Neural crest cell (in vitro differentiated cells): Measurements from ENCODE around the gene PJA2. TPM values are rescaled to one million over a fixed set of nuclear protein-coding genes. Genes with fewer than 3 reads are reported as not detected.
A peak's percentile ranks its signal among the peaks of the same experiment; 100 is the strongest.

Experiments used
- DNase-seq: peaks from one replicate; pipeline ENCODE4 v3.0.0; 2021; ENCODE audit warnings: low read depth, mixed read lengths, low spot score
- H3K27ac Mint-ChIP-seq: one replicate; pipeline ENCODE4 v1.8.0; 2021; ENCODE audit warnings: mild to moderate bottlenecking, mixed read lengths; ENCODE audit not compliant: unreplicated experiment
- H3K27me3 Mint-ChIP-seq: 2 replicates; pipeline ENCODE4 v1.8.0; 2021; ENCODE audit warnings: low read depth, mild to moderate bottlenecking, mixed read lengths
- H3K36me3 Mint-ChIP-seq: 2 replicates; pipeline ENCODE4 v1.8.0; 2021; ENCODE audit warnings: low read depth, mild to moderate bottlenecking, mixed read lengths
- H3K4me1 Mint-ChIP-seq: 2 replicates; pipeline ENCODE4 v1.8.0; 2021; ENCODE audit warnings: mixed read lengths
- H3K4me3 Mint-ChIP-seq: one replicate; pipeline ENCODE4 v1.8.0; 2021; ENCODE audit warnings: mild to moderate bottlenecking, mixed read lengths
- H3K9me3 Mint-ChIP-seq: 2 replicates; pipeline ENCODE4 v1.8.0; 2021; ENCODE audit warnings: mixed read lengths
- CTCF ChIP-seq: fragments of 200-600 bp; sonication (generic); conservative IDR thresholded peaks from 2 replicates; pipeline ENCODE4 v1.5.0; 2021; ENCODE audit warnings: antibody characterized with exemption, mild to moderate bottlenecking
- long read RNA-seq: library from polyadenylated mRNA; unstranded; transcript quantifications from one replicate; pipeline ENCODE4 v2.0.0, GENCODE V29; 2020
- total RNA-seq: library from RNA; stranded (reverse); gene quantifications from 2 replicates; pipeline ENCODE4 v1.2.1, GENCODE V29; 2021

The PJA2 gene, protein sequence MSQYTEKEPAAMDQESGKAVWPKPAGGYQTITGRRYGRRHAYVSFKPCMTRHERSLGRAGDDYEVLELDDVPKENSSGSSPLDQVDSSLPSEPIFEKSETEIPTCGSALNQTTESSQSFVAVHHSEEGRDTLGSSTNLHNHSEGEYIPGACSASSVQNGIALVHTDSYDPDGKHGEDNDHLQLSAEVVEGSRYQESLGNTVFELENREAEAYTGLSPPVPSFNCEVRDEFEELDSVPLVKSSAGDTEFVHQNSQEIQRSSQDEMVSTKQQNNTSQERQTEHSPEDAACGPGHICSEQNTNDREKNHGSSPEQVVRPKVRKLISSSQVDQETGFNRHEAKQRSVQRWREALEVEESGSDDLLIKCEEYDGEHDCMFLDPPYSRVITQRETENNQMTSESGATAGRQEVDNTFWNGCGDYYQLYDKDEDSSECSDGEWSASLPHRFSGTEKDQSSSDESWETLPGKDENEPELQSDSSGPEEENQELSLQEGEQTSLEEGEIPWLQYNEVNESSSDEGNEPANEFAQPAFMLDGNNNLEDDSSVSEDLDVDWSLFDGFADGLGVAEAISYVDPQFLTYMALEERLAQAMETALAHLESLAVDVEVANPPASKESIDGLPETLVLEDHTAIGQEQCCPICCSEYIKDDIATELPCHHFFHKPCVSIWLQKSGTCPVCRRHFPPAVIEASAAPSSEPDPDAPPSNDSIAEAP
- 51.2 TPM in 2 replicates for total RNA-seq
- long read RNA-seq, full-length matches to known transcripts, result 10 of 48 reads
- long read RNA-seq, partial matches to known transcripts, result 26 of 48 reads
- long read RNA-seq, other reads (novel, unspliced or antisense), result 12 of 48 reads

- Mint-ChIP-seq H3K36me3 (peaks cover 6% of the 10 kb centered on the region), H3K27me3 (no peaks in the 10 kb centered on the region), H3K4me1 (peaks cover 59% of the 10 kb centered on the region), H3K9me3 (peaks cover 4% of the 10 kb centered on the region), H3K27ac (peak within 1 kb of the TSS; percentile 99), H3K4me3 (peak within 1 kb of the TSS; percentile 92)
- peak; percentile 49 for TF ChIP-seq CTCF
- peak; percentile 94 for DNase-seq
Measured at GRCh38 chr5:109409844-109410388, at the start of gene PJA2. Gene PJA2, minus strand, starts transcription at chr5:109409974. Its CDS starts 26,541 bp downstream, at chr5:109383433.

DNA sequence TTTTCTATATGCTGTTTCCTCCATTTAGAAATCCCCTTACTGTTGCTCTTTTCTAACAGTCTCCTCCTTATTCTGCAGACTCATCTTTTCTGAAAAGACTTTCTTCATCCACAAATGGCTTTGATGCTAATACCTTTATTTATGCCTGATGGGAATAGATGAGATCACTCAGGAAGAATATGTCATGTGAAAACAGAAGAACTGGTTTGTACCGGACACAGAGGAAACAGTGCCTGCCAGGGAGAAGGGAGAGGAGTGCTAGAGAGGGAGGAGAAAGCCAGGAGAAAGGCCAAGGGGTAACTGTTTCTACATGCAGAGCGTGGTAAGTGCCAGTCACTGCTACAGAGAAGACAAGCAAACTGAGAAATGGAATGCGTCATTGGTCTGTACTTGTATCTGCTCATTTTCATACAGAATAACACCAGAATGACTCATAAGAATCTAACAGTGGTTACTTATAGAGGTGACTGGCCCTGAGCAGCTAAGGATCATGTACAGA is 45.9 kb upstream of the PJA2 start:
- DNase-seq, result no peak
- Mint-ChIP-seq H3K4me1 (peaks cover 17% of the 10 kb centered on the region), H3K27me3 (no peaks in the 10 kb centered on the region), H3K27ac (peak overlapping the region; percentile 63), H3K4me3 (no peak overlapping the region), H3K36me3 (peaks cover 6% of the 10 kb centered on the region), H3K9me3 (no peaks in the 10 kb centered on the region)
- TF ChIP-seq CTCF, result no peak

DNA sequence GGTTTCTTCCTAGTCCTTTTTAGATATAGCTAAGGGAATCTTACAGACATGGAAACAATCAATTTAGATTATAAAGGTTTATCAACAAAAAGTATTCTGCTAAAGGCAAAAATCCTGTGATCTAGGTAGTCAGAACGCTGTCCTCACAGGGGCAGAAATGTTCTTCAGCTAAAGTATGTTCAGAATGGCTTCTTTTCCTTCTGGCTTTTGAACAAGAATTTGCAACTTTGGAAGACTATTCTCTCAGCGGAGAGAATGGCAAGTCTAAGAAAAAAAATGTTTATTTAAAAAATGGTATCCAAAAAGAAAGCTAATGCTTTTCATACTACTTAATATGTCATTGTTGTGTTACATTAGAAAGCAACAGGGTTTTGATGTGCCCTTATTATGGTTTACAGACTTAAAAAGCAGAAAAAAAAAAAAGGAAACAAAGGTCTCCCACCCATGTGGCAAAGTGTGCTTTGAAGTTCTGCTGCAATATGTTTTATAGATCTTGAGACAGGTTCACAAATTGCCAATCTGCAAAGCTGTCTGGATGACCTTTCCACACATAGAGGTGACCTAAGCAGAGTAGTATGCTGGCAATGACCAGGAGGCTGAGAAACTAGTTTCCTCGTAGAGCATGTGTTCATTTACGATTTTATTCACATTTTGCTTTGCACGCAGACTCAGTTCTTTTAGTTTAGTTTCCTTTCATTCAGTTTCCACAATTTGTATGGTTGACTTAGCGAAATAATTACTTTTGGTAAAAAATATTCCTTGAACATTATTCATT is 45.1 kb upstream of the PJA2 start:
- H3K4me1 Mint-ChIP-seq, result peaks cover 24% of the 10 kb centered on the region
- no peak for DNase-seq
- no peak overlapping the region for H3K4me3 Mint-ChIP-seq
- TF ChIP-seq CTCF, result no peak
- no peaks in the 10 kb centered on the region for H3K9me3 Mint-ChIP-seq
- no peak overlapping the region for H3K27ac Mint-ChIP-seq
- H3K27me3 Mint-ChIP-seq, result no peaks in the 10 kb centered on the region
- peaks cover 6% of the 10 kb centered on the region for H3K36me3 Mint-ChIP-seq

DNA sequence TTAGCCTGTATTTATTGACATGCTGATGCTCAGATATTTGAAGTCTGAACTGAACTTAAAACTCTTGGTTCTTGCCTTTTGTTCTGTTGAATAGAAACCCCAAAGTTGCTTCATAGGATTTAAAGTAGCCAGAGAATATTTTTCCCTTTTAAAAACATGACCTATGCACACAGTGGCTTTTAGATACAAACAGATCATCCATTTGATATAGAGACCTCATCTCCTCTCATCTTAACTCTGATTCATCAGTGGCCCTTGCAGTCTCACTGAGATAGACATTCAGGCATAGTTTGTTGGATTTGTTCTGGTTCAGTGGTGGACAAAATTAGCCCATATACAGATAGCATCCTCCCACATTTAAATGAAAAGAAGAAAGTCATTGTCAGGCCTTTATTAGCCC is 43.5 kb upstream of the PJA2 start:
- Mint-ChIP-seq H3K4me1 (peaks cover 24% of the 10 kb centered on the region), H3K9me3 (no peaks in the 10 kb centered on the region), H3K27ac (no peak overlapping the region), H3K4me3 (no peak overlapping the region), H3K27me3 (no peaks in the 10 kb centered on the region), H3K36me3 (peaks cover under 1% of the 10 kb centered on the region)
- no peak for TF ChIP-seq CTCF
- no peak for DNase-seq

DNA sequence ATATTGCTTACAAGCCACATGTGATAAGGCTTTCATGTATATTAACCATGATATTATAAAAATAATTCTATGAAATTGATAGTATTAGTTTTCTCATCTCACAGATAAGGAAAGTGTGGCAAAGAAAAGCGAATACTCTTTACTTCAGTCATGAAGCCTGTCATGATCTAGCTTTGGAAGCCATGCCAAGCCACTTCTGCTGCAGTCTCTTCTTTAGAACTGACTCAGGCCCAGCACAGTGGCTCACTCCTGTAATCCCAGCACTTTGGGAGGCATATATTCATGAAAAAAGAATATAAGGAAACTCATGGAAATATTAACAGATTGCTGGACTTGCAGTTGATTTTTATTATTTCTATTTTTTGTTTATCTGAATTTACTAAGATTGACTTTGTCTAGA is 42.9 kb upstream of the PJA2 start:
- no peak for TF ChIP-seq CTCF
- DNase-seq, result no peak
- Mint-ChIP-seq H3K4me1 (peaks cover 24% of the 10 kb centered on the region), H3K27ac (no peak overlapping the region), H3K36me3 (no peaks in the 10 kb centered on the region), H3K4me3 (no peak overlapping the region), H3K27me3 (no peaks in the 10 kb centered on the region), H3K9me3 (no peaks in the 10 kb centered on the region)
